G401 (cell line): ENCODE measurements around the gene JTB. TPM values are rescaled to one million over a fixed set of nuclear protein-coding genes. Genes with fewer than 3 reads are reported as not detected.
"Not testable (repeated sequence)": the region's sequence is repeated elsewhere in the genome, so short reads cannot be mapped to it uniquely, and the experiment has no call there.

Experiments
- DNase-seq: peaks from one replicate; pipeline ENCODE4 v3.0.0-alpha.2; 2015; ENCODE audit warnings: low spot score
- in situ Hi-C: cut with HindIII; loops from 2 replicates; pipeline ENCODE4 v1.10.0; 2016; ENCODE audit warnings: low sequenced_read_pairs, mixed read lengths
- total RNA-seq: library from RNA; depleted of rRNA; stranded (reverse); fragments of >200 nt; shearing (Covaris generic); gene quantifications from 2 replicates; pipeline ENCODE4 v1.2.3, GENCODE V29; 2014

JTB gene
- total RNA-seq, 1 experiment from 2014 or later: 196 TPM

- DNase-seq: no peak
- in situ Hi-C loops: no loop called here
Measured at GRCh38 chr1:153984123-153984894, 6.8 kb upstream of the JTB start.

DNA sequence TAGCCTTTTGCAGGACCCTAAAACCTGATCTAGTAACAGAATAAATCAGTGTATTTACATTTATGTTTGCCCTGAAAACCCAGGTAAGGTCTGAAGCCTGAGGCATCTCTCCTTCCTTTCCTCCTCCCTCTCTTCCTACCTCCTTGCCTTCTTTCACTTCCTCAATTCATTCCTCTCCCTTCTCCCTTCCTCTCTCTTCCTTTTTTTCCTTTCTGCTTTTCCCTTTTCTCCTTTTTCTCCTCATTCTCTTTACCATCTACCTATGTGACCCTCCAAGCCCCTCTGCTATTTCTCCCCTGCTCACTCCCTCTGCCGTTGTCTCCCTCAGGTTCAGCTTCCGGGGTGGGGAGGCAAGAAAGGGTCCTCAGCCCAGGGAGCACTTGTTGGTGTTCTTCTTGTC, 4.3 kb upstream of the JTB start:
- in situ Hi-C loops, DNase-seq: not testable (repeated sequence)

GRCh38 chr1:153979091-153979490, 1.6 kb upstream of the JTB start:
- in situ Hi-C loops: not testable (repeated sequence)

GRCh38 chr1:153978274-153978909, 918 bp upstream of the JTB start:
- in situ Hi-C loops: no loop called here
- no peak for DNase-seq

More at GRCh38 chr1:153979091-153979490, 1.6 kb upstream of the JTB start:
- not testable (repeated sequence) for DNase-seq

DNA sequence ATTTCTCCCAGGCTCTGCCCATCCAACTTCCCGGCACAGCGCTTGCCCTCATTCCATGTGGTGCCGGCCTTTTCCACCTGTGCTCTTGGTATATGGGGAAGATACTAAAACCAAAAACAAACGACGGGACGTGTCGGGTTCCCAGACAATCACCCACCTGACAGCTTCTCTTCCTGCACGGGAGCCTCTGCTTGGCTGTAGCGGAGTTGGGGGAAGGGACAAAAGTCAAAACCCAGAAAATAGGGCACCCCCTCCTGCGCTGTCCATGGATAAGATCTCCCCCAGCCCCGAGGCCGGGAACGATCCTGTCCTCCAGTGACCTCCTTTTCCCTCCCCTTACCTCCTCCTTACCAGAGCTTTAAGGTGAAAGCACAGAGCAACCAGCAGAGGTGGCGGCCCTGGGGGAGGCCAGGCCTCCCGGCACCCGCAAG, 640 bp downstream of the JTB start:
- in situ Hi-C loops: no loop called here

DNA sequence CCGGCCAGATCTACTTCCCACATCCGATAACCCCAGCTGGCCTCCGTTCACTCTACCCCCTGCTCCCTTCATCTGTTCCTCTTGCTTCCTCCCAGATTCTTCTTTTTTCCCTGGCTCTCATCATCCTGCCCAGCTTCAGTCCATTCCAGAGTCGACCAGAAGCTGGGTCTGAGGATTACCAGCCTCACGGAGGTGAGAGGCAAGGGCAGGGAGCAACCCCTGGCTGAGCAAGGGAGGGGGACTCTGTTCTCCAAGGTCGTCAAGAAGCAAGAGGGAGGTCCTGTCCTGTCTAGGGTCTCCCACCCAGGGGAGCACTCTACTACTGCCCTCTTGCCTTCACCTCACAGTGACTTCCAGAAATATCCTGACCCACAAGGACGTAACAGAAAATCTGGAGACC, 3.9 kb downstream of the JTB start:
- in situ Hi-C loops: no loop called here

More for the DNA sequence above, 640 bp downstream of the JTB start:
- DNase-seq: no peak

GRCh38 chr1:153973071-153973470, 4.4 kb downstream of the JTB start:
- in situ Hi-C loops: no loop called here
- DNase-seq: no peak

More for the DNA sequence above, 3.9 kb downstream of the JTB start:
- no peak for DNase-seq

DNA sequence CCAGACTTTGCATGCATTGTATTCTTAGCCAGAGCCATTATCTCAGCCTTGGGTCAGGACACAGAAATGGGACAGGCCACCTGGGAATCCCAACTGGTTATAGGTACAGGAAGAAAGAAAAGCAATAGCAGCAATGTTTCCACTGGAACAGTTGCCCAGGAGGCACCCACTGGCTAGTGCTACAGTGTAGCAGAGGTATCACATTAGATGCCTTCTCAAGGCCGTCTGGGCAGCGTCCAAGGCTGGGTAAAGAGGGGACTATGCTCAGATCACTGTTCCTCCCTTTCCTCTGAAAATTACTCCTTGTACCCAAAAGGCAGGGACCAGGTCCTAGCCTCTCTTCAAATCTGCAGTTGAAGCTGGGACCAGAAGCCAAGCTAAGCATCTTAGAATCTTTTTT, 7.1 kb downstream of the JTB start:
- in situ Hi-C loops: no loop called here
- DNase-seq: no peak

GRCh38 chr1:153968972-153969371, 8.5 kb downstream of the JTB start:
- in situ Hi-C loops: no loop called here
- DNase-seq: no peak

GRCh38 chr1:153968408-153968807, 9.1 kb downstream of the JTB start:
- in situ Hi-C loops: no loop called here
- no peak for DNase-seq

GRCh38 chr1:153968000-153968363, 9.5 kb downstream of the JTB start:
- in situ Hi-C loops: no loop called here
- DNase-seq: peak; percentile 72

DNA sequence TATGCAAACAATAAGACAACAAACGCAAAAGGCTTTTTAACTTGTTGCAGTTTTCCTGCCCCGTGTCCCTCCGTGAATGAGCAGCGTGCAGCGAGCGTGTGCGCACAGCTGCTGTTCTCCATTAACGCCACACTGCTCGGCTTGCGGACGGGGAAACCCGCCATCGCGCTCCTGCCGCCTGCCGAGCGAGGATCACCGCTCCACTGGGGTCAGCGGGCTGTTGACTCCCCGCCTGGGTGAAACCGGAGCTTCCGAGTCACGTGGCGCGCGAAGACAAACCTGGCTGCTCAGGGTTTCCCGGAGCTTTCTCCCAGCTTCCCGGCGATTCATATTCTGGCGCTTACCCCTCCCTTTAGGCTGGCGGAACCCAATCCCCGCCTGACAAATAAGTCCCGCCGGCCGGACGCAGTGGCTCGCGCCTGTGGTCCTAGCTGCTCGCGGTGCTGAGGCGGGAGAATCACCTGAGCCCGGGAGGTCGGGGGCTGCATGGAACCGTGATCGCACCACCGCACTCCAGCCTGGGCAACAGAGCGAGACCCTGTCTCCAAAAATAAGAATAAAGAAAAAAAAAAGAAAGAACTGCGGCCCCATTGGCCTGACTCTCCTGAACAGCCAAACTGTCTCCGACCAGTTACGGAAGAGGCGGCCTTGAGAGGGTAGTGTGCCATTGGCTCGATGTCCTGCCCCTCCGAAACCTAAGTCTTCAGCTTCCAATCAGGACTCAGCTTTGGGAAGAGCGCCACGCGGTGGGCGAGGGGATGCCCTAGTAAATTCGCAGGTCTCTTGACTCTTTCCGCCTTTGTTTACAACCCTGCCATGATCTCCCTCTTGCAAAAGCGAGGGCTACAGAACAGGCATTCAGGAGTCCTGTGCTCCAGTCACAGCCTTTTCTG, 10.1 kb downstream of the JTB start, which contains the start of gene CREB3L4:
CREB3L4 (plus strand) TSS at position 796 of the 893 bp plus-strand sequence. CDS start 624 bp downstream, outside the sequence.
- DNase-seq: peak; percentile 99
- in situ Hi-C loops: no loop called here

DNA sequence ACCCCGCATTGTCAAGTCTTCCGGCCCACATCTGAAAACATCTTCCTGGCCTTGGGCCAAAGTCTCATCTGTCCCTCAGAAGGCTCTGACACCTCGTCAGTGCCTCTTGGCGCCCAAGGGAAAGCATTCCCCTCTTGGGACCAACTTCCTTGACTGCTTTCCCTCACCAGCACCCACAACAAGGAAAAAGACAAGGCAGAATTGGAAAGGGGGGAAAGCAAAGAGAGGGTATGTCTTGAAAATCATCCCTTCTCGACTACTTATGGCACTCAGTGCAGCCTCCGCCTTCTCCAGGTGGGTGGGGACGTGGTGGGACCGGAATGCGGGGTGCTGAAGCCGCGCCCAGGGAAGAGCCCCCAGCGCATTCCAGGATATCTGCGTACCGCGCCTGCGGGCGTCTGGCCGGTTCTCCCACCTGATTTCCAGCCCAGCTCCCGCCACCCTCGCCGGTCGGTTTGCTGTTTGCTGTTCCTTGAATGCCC, 13.6 kb downstream of the JTB start:
- in situ Hi-C loops: no loop called here
- no peak for DNase-seq

GRCh38 chr1:153963030-153963849, 14.2 kb downstream of the JTB start, which contains the start of gene SLC39A1:
SLC39A1 (minus strand) TSS chr1:153963537; CDS start chr1:153962715, 822 bp downstream.
- DNase-seq: peak; percentile 99
- in situ Hi-C loops: no loop called here

GRCh38 chr1:153962088-153963029, 15.1 kb downstream of the JTB start:
- in situ Hi-C loops: no loop called here
- DNase-seq: no peak

DNA sequence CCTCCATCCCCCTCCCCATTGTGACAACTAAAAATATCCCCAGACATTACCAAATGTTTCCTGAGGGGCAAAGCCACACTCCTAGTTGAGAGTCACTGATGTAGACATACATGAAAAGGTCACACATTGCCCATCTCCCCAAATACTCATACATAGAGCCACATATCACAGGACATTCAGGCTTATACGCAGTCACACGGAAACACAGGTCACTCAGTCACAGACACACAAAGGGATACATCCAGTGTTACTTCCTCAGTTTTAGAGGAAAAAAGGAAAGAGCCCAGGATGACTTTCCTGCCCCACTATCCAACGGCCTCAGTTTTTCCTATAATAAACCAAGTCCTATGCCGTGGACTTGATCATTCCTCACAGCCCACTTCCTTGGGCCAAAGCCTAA, 16.1 kb downstream of the JTB start:
- no peak for DNase-seq
- in situ Hi-C loops: no loop called here

- in situ Hi-C loops: no loop called here
- DNase-seq: no peak
Measured at GRCh38 chr1:153960206-153960605, 17.3 kb downstream of the JTB start.

DNA sequence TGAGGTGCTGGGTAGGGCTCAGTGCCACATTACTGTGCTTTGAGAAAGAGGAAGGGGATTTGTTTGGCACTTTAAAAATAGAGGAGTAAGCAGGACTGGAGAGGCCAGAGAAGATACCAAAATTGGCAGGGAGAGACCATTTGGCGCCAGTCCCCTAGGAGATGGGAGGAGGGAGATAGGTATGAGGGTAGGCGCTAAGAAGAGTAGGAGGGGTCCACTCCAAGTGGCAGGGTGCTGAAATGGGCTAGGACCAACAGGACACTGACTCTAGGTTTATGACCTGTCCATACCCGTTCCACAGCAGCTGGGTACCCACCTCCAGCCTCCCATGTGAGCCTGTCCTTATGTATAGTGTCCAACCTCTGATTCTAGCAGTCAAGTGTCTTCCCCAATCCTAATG, 18.0 kb downstream of the JTB start:
- in situ Hi-C loops: no loop called here
- DNase-seq: no peak
